IPS-NIHi7 (cell line): Measurements from ENCODE around the gene SUPT3H.
A peak's percentile ranks its signal among the peaks of the same experiment; 100 is the strongest.

Source experiments
- DNase-seq: peaks from one replicate; pipeline ENCODE4 v3.0.0; 2012; ENCODE audit warnings: mixed read lengths; ENCODE audit errors: extremely low spot score

SUPT3H gene

GRCh38 chr6:44955145-44955544, 422.6 kb downstream of the SUPT3H start:
- no peak for DNase-seq

GRCh38 chr6:44954281-44954680, 423.5 kb downstream of the SUPT3H start:
- DNase-seq = no peak

- DNase-seq = no peak
These were observed 426.4 kb downstream of the SUPT3H start for GRCh38 chr6:44951253-44951747.

- DNase-seq = no peak
These were observed 428.0 kb downstream of the SUPT3H start for GRCh38 chr6:44949596-44950201.

- no peak for DNase-seq
These were observed 434.2 kb downstream of the SUPT3H start for GRCh38 chr6:44943541-44943940.

- no peak for DNase-seq
These were observed 434.9 kb downstream of the SUPT3H start for GRCh38 chr6:44942798-44943197.

- no peak for DNase-seq
These were observed 435.5 kb downstream of the SUPT3H start for GRCh38 chr6:44942201-44942600.

- DNase-seq = no peak
These were observed 437.4 kb downstream of the SUPT3H start for GRCh38 chr6:44940367-44940766.

GRCh38 chr6:44935693-44936300, 441.9 kb downstream of the SUPT3H start:
- no peak for DNase-seq

GRCh38 chr6:44933108-44933507, 444.6 kb downstream of the SUPT3H start:
- DNase-seq = no peak

- no peak for DNase-seq
These were observed 445.1 kb downstream of the SUPT3H start for GRCh38 chr6:44932651-44933091.

- no peak for DNase-seq
These were observed 446.3 kb downstream of the SUPT3H start for GRCh38 chr6:44931385-44931784.

- DNase-seq = no peak
These were observed 451.2 kb downstream of the SUPT3H start for GRCh38 chr6:44926556-44926955.

GRCh38 chr6:44925100-44925739, 452.5 kb downstream of the SUPT3H start:
- peak; percentile 18 for DNase-seq

GRCh38 chr6:44923444-44923843, 454.3 kb downstream of the SUPT3H start:
- no peak for DNase-seq

GRCh38 chr6:44921798-44922197, 455.9 kb downstream of the SUPT3H start:
- DNase-seq = no peak

- no peak for DNase-seq
These were observed 456.7 kb downstream of the SUPT3H start for GRCh38 chr6:44920952-44921491.

GRCh38 chr6:44918671-44919296, 458.9 kb downstream of the SUPT3H start:
- DNase-seq = no peak

GRCh38 chr6:44917430-44917829, 460.3 kb downstream of the SUPT3H start:
- DNase-seq = no peak

- DNase-seq = no peak
These were observed 462.6 kb downstream of the SUPT3H start for GRCh38 chr6:44915111-44915510.

GRCh38 chr6:44914141-44914540, 463.6 kb downstream of the SUPT3H start:
- DNase-seq = no peak

GRCh38 chr6:44906761-44907160, 471.0 kb downstream of the SUPT3H start:
- DNase-seq = no peak
